CD4-positive, alpha-beta T cell treated with Interleukin-10 for 1 hour (primary cell): Measurements from ENCODE around the gene FGF1.

ENCODE experiments used
- DNase-seq: peaks from one replicate; pipeline ENCODE4 v3.0.0-alpha.2; 2020

FGF1 gene

DNA sequence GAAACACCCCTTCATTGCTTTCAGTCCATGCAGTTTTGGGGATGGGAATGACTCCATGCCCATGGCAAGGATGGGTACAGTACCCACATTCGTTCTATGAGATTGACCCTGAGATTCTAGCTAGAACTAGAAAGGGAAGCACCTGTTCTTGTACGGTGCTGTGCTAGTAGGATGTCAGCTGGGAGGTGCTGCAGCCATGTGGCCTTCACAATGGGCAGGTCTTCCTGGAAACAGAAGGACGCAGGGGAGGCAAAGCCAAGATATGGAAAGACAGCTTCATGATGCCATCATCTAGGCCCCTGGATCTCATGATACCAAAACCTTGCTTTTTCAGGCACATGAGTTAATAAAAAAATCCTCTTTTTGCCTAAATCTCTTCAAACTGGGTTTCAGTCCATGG, 10.5 kb upstream of the FGF1 start:
- no peak for DNase-seq

DNA sequence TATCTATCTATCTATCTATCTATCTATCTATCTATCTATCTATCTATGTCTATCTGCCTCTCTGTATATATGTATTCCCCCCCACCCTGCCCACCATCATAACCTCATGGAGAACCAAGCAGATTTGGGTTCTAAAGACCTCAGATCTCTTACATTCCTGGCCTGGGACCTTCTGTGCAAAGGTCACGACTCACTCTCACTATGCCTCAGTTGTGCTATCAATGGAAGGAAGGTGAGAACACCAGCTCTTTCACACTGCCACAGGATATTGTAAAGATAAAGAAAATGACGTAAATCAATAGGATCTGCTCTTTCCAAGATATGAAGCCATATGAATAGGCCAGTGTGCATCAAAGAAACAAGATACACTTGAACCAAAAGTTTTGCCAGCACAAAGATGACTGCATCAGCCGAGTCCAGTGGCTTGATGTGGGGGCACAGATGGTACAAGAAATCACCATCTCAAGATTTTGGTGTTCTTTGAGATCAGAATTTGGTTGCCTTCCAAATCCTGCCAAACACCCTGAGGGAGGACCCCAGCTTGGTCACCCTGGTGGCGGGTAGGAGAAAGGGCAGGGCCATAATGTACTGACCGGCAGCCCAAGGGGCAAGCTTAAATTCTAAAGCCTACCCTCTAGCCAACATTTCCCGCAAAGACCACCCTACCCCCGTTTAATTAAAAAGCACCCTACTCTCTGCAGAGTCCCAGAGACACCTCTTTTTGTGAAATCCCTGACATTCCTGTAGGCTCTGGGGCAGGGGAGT, 8.4 kb upstream of the FGF1 start:
- no peak for DNase-seq

DNA sequence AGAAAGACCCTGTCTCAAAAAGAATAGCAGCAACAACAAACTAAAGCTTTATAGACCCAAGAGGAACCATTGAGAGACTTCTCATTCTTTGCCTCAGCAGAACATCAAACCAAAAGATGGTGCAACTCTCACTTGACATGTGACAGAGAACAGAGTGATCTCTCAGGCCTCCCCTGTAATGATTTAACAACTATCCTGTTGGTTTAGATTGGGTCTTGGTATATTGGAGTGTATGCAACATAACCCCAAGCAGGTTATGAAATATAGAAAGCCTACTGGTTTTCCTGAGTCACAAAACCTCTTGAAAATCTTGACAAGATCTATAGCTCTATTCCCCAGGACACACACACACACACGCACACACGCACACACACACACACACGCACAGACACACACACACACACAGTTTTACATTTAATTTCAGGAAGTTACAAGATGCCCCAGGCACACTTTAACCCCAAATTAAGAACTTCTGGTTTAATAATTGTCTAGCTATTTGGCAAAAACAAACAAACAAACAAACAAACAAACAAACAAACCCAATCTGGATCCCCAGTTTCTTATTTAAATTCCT, 6.5 kb upstream of the FGF1 start:
- DNase-seq, result no peak

DNA sequence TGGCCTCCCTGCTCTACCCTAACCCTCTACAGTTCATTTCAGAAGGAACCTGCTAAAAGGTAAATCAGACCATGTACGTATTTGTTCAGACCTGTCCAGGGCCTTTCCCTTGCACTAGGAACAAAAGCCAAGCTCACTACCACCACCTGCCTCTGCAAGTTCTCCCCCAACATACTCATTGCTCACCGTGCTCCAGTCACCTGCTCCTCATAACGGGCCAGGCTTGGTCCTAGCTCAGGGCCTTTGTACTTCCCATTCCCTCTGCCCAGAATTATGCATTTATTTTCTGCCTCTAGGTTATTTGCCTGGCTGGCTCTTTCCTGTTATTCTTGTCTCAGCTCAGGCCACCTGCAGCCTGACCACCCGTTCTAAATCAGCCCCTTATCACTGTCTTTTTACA, 4.8 kb upstream of the FGF1 start:
- no peak for DNase-seq

DNA sequence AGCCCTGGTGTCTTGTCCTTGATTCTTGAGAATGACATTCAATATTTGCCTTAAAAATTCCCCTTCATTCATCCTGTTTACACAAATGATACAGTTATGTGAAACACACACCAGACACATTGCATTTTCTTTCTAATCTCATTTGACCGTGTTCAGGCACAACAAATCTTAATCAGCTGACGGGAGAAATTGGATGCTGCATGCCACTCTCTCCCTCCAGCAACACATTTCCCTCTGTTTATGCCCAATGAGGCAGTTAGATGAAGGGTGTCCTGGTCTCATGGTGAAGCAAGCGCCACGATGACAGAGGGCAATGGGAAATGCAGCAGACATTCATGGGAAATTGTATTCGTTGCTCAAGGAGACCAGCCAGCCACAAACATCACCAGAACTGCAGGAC, 3.2 kb upstream of the FGF1 start:
- DNase-seq, result no peak

DNA sequence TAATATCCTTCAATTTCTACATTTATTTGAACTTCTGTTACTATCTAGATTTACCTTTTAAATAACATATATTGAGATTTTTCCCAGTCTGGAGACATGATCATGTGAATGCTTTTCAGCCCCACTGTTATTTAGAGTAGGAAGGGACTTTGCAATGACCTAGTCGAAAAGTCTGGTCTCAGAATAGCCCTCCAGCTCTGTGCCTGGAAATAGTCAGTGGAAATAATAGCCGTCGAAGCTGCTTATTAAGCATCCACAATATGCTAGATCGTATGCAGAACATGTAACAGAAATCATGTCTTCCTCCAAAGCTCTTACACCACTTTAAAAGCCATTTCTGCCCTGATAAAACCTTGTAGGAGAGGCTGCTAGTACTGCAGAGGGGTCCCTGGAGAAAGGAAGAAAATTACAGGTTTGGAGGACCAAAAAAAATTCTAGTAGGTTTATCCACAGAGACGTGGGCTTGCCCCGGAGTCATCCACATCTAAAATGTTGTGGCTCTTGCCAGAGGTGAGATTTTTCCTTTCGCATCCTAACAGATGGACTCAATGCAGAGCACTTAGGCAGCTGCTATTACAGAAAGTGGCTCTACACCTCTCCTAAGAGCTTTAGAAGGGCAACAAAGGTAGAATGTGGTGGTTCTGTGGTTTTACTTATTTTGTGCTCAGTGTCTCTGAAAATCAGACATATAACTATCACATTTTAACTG, 2.5 kb upstream of the FGF1 start:
- DNase-seq, result no peak

DNA sequence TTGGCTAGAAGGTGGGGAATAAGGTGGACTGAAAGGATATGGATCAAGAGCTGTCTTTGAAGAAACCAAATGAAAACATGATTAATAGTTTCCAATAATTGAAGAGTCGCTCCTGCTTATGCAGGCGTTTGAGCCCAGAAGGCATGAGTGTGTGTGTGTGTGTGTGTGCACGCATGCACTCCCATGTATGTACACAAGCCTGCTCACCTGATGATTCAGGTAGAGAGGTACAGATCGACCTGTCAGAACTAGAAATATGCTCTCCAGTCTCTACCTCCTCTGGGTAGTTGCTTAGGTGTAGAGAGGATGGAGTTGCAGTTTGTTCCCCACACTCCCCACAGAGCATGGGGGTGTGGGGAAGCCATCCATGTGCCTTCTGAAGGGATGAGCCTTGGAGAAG, 1.1 kb upstream of the FGF1 start:
- no peak for DNase-seq

DNA sequence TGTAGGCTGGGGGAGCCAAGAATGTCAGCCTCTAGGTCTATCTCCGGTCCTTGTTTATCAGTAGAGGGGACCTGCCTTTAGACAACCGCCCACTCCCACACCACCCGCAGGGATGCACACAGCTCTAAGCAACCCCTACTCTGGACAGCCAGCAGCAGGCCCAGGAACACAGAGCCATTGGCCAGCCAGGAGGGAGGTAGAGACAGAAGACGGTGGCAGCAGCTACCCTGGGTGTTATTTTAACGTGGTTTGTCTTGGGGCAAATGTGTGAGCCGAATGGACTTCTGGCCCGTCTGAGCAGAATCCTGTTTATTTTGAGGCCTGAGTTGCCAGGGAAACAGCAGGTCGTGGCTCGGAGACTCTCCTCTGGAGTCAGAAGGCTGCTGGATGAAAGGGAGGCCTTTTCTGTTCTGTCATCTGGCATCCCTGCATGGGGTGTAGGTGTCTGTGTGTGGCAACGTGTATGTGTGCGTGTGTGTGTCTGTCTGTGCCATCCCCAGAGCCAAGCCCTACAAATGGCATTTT, 382 bp upstream of the FGF1 start:
- no peak for DNase-seq

DNA sequence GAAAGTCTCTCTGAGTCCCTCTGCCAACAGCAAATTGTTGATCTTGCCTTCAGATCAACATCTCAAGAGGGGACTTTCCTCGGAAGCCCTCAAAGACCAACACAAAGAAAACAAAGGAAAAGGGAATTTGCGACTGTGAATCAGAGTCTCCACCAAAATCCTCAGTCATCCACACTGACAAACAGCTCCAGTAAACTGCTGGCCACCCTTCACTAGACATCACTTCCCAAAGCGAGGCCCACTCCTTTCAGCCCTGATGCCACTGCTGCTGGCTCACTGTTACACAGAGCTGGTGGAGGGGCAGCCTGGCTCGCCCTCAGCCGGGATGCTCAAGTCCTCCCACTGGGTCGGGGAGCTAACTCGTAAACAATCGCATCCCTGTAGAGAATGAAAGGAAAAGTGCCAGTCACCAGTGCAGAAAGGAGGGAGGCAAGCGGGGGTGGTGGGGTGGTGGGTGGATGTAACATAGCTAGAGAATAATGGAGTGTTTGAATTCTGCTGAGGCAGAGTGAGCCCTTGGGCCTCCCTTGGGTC, 1.3 kb downstream of the FGF1 start:
- DNase-seq, result no peak

DNA sequence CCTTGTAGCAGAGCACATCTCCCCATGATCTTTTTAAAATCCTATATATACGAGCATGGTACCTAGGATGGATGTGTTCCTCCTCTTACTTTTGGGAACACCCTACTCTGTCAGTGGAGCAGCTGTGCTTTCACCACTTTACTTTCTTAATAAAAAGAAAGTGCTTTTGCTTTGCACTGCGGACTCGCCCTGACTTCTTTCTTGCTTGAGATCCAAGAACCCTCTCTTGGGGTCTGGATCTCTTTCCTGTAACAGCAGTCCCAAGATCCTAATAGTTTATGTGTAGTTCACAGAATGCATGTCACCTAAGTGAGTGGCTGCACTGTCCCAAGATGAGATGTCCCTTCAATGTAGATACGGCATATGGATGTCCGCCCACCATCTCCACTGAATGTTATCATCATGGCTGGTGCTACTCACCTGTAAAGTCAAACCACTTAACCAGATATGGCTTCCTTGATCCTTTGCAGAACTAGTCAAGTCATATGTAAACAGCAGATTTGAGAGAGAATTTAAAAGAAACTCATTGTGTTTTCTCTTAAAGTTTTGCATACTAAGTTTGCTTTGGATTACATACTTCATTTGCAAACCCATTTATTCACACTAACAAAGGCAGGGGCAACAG, 1.9 kb downstream of the FGF1 start:
- DNase-seq, result no peak

DNA sequence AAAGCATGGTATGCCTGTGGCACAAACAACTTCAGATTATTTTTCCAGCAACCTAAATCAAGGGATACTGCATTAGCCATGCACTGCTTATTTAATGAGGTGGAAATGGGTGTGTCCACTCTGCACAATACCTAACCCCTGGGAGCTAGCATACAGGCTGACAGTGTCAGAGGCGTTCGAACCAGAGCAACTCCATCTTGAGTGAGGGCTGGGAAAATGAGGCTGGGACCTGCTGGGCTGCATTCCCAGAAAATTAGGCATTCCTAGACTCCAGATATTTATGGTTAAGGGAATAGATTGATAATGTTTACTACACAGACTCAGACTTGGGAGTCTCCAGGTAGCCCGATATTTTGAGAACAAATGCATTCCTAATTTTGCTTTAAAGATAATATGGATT, 2.8 kb downstream of the FGF1 start:
- no peak for DNase-seq

DNA sequence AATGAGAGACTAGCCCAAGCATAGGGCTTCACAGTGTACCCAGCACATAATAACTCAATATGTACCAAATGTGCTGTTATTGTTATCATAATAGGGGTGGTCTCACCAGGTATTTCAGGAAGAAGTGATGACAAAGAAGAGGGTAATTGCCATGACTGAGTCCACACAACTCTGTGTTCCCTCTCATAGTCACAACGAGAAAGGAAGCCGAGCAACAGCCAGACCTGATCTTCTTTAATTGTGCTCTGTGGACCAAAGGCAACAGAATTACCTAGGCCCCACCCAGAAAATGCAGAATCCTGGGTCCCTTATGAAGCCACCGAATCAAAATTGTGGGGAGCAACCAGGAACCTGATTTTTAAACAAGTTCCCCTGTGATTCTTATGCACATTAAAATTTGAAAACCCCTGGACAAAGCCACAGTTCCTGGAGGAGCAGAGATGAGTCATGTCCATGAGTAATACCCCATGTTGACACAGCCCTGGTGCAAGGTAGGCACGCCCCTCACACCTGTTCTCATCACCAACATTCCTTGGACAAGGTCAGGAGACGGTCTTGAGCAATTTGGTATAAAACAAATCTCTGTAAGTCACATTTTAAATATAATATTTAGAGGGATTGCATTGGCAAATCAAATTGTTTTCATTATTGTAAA, 5.2 kb downstream of the FGF1 start:
- DNase-seq, result no peak

DNA sequence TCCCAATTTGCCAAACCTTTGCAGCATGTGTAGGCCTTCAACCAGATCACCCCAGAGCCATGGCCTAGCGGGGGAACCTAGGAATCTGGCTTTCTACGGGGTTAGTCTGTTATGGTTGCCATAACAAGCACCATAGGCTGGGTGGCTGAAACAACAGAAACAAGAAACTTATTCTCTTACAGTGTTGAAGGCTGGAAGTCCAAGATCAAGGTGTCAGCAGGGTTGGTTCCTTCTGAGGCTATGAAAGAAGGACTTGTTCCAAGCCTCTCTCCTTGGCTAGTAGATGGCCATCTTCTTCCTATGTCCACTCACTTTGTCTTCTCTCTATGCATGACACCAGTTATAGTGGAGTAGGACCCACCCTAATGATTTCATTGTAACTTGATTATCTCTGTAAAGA, 6.1 kb downstream of the FGF1 start:
- DNase-seq, result no peak

DNA sequence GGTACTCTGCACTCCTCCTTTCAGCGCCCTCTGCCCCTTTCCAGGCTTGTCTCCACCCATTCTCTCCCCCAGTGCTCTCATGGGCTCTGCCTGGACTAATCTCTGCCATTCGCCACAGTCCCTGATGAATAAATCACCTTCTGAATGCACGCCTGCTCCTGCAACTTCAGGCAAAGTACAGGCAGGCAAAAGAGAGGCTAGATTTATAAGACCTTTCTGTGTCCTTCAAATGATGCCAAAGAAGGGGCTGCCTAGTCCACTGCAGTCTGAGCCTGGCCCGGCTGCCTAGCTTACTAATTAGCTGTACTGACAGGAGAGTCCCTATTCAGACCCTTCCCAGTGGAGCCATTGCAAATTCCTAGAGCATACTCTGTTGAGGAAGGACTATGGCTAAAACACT, 7.4 kb downstream of the FGF1 start:
- no peak for DNase-seq

DNA sequence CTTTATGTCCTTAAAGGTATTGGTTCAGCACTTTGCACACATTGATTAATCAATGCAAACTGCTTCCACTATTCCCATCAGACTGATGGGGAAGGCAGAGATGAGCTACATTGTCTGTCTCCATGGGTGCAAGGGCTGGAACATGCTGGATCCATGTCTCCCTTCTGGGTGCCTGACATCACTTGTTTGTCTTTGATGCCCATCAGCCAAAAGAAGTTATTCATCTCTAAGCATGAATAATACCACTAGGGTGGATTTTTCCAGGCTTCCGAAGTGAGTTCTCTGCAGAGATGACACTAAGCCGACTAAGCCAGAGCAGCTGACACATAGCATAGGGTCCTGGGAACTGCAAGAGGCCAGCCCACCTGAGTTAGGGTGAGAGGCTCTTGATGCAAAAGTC, 8.7 kb downstream of the FGF1 start:
- DNase-seq, result no peak

DNA sequence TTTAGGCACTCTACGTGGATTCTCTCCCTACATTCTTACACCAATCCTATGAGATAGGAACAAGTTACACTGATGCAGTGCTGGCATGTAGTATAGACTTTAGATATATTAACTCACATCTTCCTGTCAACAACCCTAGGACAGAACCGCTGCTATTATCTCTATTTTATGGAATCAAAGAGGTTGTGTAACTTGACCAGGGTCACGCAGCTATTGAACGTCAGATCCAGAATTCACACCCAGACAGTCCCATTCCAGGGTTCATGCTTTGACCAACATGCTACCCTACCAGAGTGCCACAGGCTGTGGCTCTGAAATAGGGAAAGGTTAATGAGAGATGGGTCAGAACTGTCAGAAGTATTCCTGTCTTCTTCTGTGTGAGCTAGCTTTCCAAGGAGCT, 9.6 kb downstream of the FGF1 start:
- no peak for DNase-seq

DNA sequence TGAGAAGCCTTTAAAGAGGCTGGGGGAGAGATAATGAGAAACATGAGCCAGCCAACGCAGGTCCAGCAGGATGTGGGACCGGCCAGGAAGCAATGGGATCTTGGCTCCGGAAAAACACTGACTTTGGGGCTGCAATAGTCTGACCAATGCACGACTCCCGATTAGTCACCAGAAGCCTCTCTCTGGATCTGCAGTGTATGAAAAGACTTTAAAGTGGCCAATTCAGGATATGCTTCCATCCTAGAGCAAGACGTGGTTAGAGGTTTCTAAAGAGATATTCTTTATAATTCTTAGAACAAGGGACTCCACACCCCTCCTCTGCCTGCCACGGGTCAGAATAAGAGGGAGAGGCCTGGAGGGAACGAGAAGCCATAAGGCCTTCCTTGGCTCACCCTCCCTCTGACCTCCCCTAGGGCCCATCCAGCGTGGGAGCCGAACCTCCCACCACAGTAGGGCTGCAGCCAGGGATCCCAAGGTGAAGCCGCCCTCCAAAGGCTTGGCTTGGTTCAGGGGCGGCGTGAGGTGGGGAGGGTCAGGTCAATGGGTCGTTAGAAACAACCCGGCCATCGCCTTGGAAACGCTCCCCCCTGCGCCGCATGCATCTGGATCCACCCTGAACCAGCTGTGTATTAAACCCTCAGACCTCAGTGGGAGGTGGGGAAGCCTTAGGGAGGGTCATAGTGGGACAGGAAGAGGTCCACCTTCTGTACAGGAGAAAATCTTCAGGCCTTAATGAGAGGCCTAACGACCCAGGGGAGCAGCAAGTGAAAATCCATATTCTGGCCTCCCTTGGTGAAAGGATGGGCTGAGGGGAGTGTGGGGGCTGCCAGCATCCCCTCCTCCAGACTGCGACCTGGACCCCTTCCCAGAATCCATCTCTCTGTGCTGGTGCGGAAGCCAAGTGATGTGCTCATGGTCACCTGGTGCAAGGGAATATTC, 11.1 kb downstream of the FGF1 start:
- DNase-seq, result no peak

DNA sequence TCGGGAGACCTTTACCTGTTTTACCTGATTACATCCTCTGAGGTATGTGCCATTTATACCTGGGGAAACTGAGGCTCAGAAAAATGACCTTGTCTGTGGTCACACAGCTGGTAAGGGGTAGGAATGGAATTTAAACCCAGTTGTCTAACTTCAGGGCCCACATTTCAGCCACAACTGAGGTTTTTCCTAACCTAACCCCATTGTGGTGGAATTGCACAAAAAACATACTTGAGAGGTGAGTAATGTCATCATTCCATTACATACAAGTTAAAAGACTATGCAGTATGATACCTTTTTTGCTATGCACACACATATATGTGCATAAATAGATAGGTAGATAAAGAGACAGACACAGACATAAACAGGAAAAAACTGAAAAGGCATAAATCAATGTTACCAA, 14.1 kb downstream of the FGF1 start:
- no peak for DNase-seq

DNA sequence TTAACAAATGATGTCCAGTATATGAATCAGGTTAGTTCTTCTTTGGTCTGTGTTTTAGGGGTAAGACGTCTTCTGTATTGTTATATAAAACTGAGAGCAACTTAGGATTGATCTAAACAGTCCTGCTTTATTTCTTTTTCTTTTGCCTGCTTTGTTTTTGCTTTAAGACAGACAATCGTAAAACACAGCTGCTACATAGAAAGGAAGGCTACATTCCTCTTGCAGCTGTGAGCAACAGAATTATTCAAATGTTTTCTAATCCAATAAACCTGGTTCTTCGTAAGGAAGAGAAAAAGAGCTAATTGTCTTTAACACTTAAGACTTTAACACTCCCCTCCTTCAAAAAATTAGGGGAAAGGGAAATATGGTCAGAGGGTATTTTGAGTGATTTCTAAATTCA, 14.6 kb downstream of the FGF1 start:
- DNase-seq, result no peak

DNA sequence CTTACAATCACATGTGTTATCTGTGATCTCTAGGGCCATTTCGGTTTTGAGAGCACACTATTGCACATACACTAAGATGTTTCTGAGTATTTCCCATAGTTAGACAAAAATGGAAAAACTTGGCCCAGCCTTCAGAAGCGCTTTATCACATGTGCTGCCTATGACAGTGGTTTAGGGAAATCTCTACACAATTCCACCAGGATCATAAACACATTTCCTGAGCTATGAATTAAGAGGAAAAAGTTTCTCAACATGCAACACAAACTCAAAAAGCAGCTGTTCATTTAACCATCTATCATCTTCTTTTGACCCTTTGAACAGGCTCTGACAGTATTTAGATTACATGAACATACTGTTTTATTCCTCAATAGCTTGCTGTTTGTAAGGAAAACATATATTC, 15.1 kb downstream of the FGF1 start:
- no peak for DNase-seq

DNA sequence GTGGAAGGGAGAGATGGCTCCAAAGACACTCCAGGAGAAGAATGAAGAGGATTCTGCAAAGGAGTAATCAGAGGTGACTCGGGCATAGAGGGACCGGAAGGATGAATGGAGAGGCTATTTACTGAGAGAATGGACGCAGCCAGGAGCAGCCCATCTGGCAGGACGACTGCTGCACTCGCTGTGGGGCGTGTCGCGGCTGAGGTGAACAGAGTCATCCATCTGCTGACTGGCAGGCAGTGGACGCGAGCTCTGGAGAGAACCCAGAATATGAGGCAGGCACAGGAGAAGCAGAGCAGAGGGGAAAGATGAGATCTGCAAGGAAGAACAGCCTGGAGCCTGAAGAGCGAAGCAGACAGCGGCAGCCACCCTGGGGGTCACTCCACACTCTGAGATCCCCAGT, 16.4 kb downstream of the FGF1 start:
- DNase-seq, result no peak

DNA sequence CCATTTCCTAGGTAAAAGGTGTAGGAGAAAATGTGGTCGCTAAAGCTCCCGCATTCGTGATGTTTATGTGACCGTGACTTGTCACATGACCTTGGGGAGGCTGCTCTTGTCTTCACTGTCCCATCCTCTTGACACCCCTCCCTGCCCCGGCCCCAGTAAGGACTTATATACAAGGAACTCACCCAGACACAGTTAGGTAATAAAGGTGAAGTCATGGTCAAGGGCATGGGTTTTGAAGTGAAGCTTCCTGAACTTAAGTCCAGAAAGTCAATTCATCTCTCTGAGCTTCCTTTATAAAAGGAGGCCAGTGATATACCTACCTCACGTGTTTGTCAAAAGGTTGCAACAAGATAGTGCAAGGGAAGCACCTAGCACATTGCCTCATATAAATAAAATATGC, 17.6 kb downstream of the FGF1 start:
- DNase-seq, result no peak
